GM10248 (cell line): ENCODE results near the gene ZCCHC4.
"Not testable (repeated sequence)": the region's sequence is repeated elsewhere in the genome, so short reads cannot be mapped to it uniquely, and the experiment has no call there.

Experiments used
- CTCF ChIA-PET: fragments of 300-600 bp; sonication (Branson Sonifier 250); formaldehyde crosslinking; extraction: SDS; loops from one replicate; lab custom pipeline; 2021; ENCODE audit warnings: antibody characterized with exemption; lab: Yijun Ruan, JAX
- POLR2A ChIA-PET: fragments of 350-650 bp; sonication (Branson Sonifier 250); formaldehyde crosslinking; extraction: SDS; loops from one replicate; lab custom pipeline; 2020; ENCODE audit warnings: antibody characterized with exemption; lab: Yijun Ruan, JAX
- DNase-seq: peaks from one replicate; pipeline ENCODE4 v3.0.0; 2012; ENCODE audit errors: extremely low spot score
- CTCF ChIP-seq: IDR thresholded peaks from 2 replicates; pipeline ENCODE4 v1.5.1; 2012; ENCODE audit warnings: mild to moderate bottlenecking, low read depth; ENCODE audit errors: extremely low read depth, missing control alignments, control extremely low read depth

ZCCHC4 gene

GRCh38 chr4:25313201-25313895 is 774 bp downstream of the ZCCHC4 start:
- ChIA-PET CTCF (interaction anchor here (1.1 to 6.0 kb wide), 36 partner anchors 8 to 303 kb away, joined by 3 to 64 read pairs (median 8); partner anchors contain the start of genes ANAPC4 and PI4K2B), POLR2A (no interaction called here)
- no peak for TF ChIP-seq CTCF
- DNase-seq = no peak

GRCh38 chr4:25320336-25320735 is 7.8 kb downstream of the ZCCHC4 start:
- DNase-seq = no peak
- ChIA-PET CTCF (interaction anchor here (0.9 to 2.5 kb wide), 3 partner anchors 8 to 48 kb away, joined by 3 to 20 read pairs (median 12); partner anchors contain the start of gene ZCCHC4), POLR2A (no interaction called here)
- no peak for TF ChIP-seq CTCF

GRCh38 chr4:25320773-25321172 is 8.2 kb downstream of the ZCCHC4 start:
- no peak for TF ChIP-seq CTCF
- ChIA-PET CTCF (interaction anchor here (0.9 to 2.5 kb wide), 3 partner anchors 8 to 47 kb away, joined by 3 to 20 read pairs (median 12); partner anchors contain the start of gene ZCCHC4), POLR2A (no interaction called here)
- peak; percentile 42 for DNase-seq

- TF ChIP-seq CTCF = no peak
- ChIA-PET POLR2A (no interaction called here), CTCF (interaction anchor here (2.1 to 2.5 kb wide), 2 partner anchors 9 to 10 kb away, joined by 12 to 20 read pairs; partner anchors contain the start of gene ZCCHC4)
These were observed 9.1 kb downstream of the ZCCHC4 start for GRCh38 chr4:25321703-25322102.

GRCh38 chr4:25328463-25328862 is 15.9 kb downstream of the ZCCHC4 start:
- POLR2A ChIA-PET, DNase-seq: not testable (repeated sequence)
- CTCF ChIA-PET = interaction anchor here (5.6 kb wide), 1 partner anchor 16 kb away, joined by 64 read pairs; the partner anchor contains the start of gene ZCCHC4

More at GRCh38 chr4:25321703-25322102, 9.1 kb downstream of the ZCCHC4 start:
- DNase-seq = no peak

- DNase-seq = no peak
- POLR2A ChIA-PET = no interaction called here
- CTCF ChIA-PET = interaction anchor here (1.0 to 5.6 kb wide), 7 partner anchors 8 to 36 kb away, joined by 3 to 64 read pairs (median 4); partner anchors contain the start of gene ZCCHC4
- no peak for TF ChIP-seq CTCF
These were observed 17.8 kb downstream of the ZCCHC4 start for GRCh38 chr4:25330335-25330734.
